ENCODE data around the gene CLEC10A. TPM values are rescaled to one million over a fixed set of nuclear protein-coding genes. Genes with fewer than 3 reads are reported as not detected.

The CLEC10A gene
- total RNA-seq, 1 donor from 2014 or later = not detected

GRCh38 chr17:7111784-7112509, 31.9 kb upstream of the CLEC10A start:
- peaks cover 7% of the 10 kb centered on the region for H3K27me3 ChIP-seq (ENCODE audit: insufficient read depth, low read length)
- no peak overlapping the region for H3K4me2 ChIP-seq (ENCODE audit: low read length)
- no peak overlapping the region for H2AFZ ChIP-seq (ENCODE audit: low read depth, low read length)
- Mint-ChIP-seq H3K27me3 (ENCODE audit: low read depth, unreplicated experiment) (peaks cover 13% of the 10 kb centered on the region), H3K36me3 (ENCODE audit: low read depth, unreplicated experiment) (peaks cover 1% of the 10 kb centered on the region), H3K4me3 (ENCODE audit: unreplicated experiment) (no peak overlapping the region), H3K4me1 (ENCODE audit: low read depth, unreplicated experiment) (no peaks in the 10 kb centered on the region), H3K27ac (ENCODE audit: unreplicated experiment) (no peak overlapping the region), H3K9me3 (ENCODE audit: unreplicated experiment) (peaks cover 7% of the 10 kb centered on the region)
- no peaks in the 10 kb centered on the region for H3K9me3 ChIP-seq (ENCODE audit: insufficient read depth, low read depth, low read length)
- H3K27ac ChIP-seq (ENCODE audit: low read depth, low read length) = no peak overlapping the region
- H3K79me2 ChIP-seq (ENCODE audit: insufficient read depth, low read length) = no peaks in the 10 kb centered on the region
- H3K9ac ChIP-seq (ENCODE audit: low read length) = no peak overlapping the region
- FAIRE-seq = no peak
- DNase-seq (ENCODE audit: low read depth) = no peak
- H4K20me1 ChIP-seq (ENCODE audit: insufficient read depth, low read length) = no peaks in the 10 kb centered on the region
- no peaks in the 10 kb centered on the region for H3K4me1 ChIP-seq (ENCODE audit: insufficient read depth, low read length)
- no peak for TF ChIP-seq EZH2 (IDR thresholded peaks at IDR 0.05; ENCODE audit: insufficient read depth, low read length)
- TF ChIP-seq CTCF (IDR thresholded peaks at IDR 0.05; ENCODE audit: insufficient read depth, low read depth, low read length) = no peak
- H3K4me3 ChIP-seq (ENCODE audit: insufficient read depth, low read depth, low read length) = no peak overlapping the region
- H3K36me3 ChIP-seq (ENCODE audit: insufficient read depth, low read length) = no peaks in the 10 kb centered on the region

- peaks cover 1% of the 10 kb centered on the region for H3K36me3 Mint-ChIP-seq (ENCODE audit: low read depth, unreplicated experiment)
- no peak overlapping the region for H3K27ac Mint-ChIP-seq (ENCODE audit: unreplicated experiment)
- Histone ChIP-seq H3K9me3 (ENCODE audit: insufficient read depth, low read depth, low read length) (no peaks in the 10 kb centered on the region), H4K20me1 (ENCODE audit: insufficient read depth, low read length) (no peaks in the 10 kb centered on the region), H3K27me3 (ENCODE audit: insufficient read depth, low read length) (peaks cover under 1% of the 10 kb centered on the region), H3K4me2 (ENCODE audit: low read length) (no peak overlapping the region), H3K36me3 (ENCODE audit: insufficient read depth, low read length) (no peaks in the 10 kb centered on the region), H3K4me3 (ENCODE audit: insufficient read depth, low read depth, low read length) (no peak overlapping the region), H2AFZ (ENCODE audit: low read depth, low read length) (no peak overlapping the region), H3K27ac (ENCODE audit: low read depth, low read length) (no peak overlapping the region), H3K4me1 (ENCODE audit: insufficient read depth, low read length) (no peaks in the 10 kb centered on the region), H3K79me2 (ENCODE audit: insufficient read depth, low read length) (no peaks in the 10 kb centered on the region), H3K9ac (ENCODE audit: low read length) (no peak overlapping the region)
- TF ChIP-seq CTCF (IDR thresholded peaks at IDR 0.05; ENCODE audit: insufficient read depth, low read depth, low read length) (no peak), EZH2 (IDR thresholded peaks at IDR 0.05; ENCODE audit: insufficient read depth, low read length) (no peak)
- peaks cover 7% of the 10 kb centered on the region for H3K9me3 Mint-ChIP-seq (ENCODE audit: unreplicated experiment)
- no peak for DNase-seq (ENCODE audit: low read depth)
- no peak overlapping the region for H3K4me3 Mint-ChIP-seq (ENCODE audit: unreplicated experiment)
- no peaks in the 10 kb centered on the region for H3K4me1 Mint-ChIP-seq (ENCODE audit: low read depth, unreplicated experiment)
- no peak for FAIRE-seq
- H3K27me3 Mint-ChIP-seq (ENCODE audit: low read depth, unreplicated experiment) = peaks cover 13% of the 10 kb centered on the region
These were observed 30.7 kb upstream of the CLEC10A start for GRCh38 chr17:7110617-7111306.
